Measurements from ENCODE around the gene HDAC4. TPM values are rescaled to one million over a fixed set of nuclear protein-coding genes. Genes with fewer than 3 reads are reported as not detected.
"Not testable (repeated sequence)": the region's sequence is repeated elsewhere in the genome, so short reads cannot be mapped to it uniquely, and the experiment has no call there.

The HDAC4 gene
- polyA plus RNA-seq, 6 donors from 2014 or later, result 1.5 to 6.8 (median 2.8) TPM; not detected in 1

- Mint-ChIP-seq H3K27me3 (peaks cover 28 to 49% (median 40%) of the 10 kb centered on the region in 3 donors), H3K36me3 (peaks cover 0 to 4% of the 10 kb centered on the region in 2 donors), H3K27ac (peak overlapping the region in 4 of 6 donors; percentile 29 to 74 (median 38)), H3K4me3 (peak overlapping the region in 7 of 8 donors; percentile 37 to 63 (median 50)), H3K9me3 (no peaks in the 10 kb centered on the region), H3K4me1 (peaks cover 31 to 38% (median 36%) of the 10 kb centered on the region in 3 donors)
- DNase-seq (peak; percentile 41), ATAC-seq (ENCODE audit: low read depth in 2 of 2) (peak; percentile 92 to 93)
These were observed 115.5 kb downstream of the HDAC4 start for GRCh38 chr2:239285071-239285931.

- no peak for DNase-seq
- H3K27ac Mint-ChIP-seq, result peak overlapping the region in 1 of 6 donors; percentile 57
These were observed 116.6 kb downstream of the HDAC4 start for GRCh38 chr2:239283961-239284795.

GRCh38 chr2:239283288-239283945 lies 117.4 kb downstream of the HDAC4 start:
- no peak for ATAC-seq (ENCODE audit: low read depth in 2 of 2)
- no peak for DNase-seq
- Mint-ChIP-seq H3K4me3 (no peak overlapping the region), H3K4me1 (peaks cover 16 to 21% (median 17%) of the 10 kb centered on the region in 3 donors), H3K36me3 (peaks cover 0 to 4% of the 10 kb centered on the region in 2 donors), H3K27ac (no peak overlapping the region), H3K9me3 (peaks cover 0 to 2% (median 0%) of the 10 kb centered on the region in 7 donors), H3K27me3 (peaks cover 21 to 35% (median 29%) of the 10 kb centered on the region in 3 donors)

More at GRCh38 chr2:239283961-239284795, 116.6 kb downstream of the HDAC4 start:
- Mint-ChIP-seq H3K9me3 (peaks cover 0 to 2% (median 0%) of the 10 kb centered on the region in 7 donors), H3K4me3 (peak overlapping the region in 3 of 8 donors; percentile 41 to 58 (median 50)), H3K27me3 (peaks cover 23 to 41% (median 29%) of the 10 kb centered on the region in 3 donors), H3K36me3 (peaks cover 0 to 4% of the 10 kb centered on the region in 2 donors), H3K4me1 (peaks cover 21 to 27% (median 25%) of the 10 kb centered on the region in 3 donors)
- no peak for ATAC-seq (ENCODE audit: low read depth in 2 of 2)

GRCh38 chr2:239282448-239283287 lies 118.2 kb downstream of the HDAC4 start:
- H3K9me3 Mint-ChIP-seq, result peaks cover 0 to 2% (median 0%) of the 10 kb centered on the region in 7 donors
- H3K36me3 Mint-ChIP-seq, result peaks cover 0 to 7% of the 10 kb centered on the region in 2 donors
- peaks cover 16 to 21% (median 17%) of the 10 kb centered on the region in 3 donors for H3K4me1 Mint-ChIP-seq
- ATAC-seq (ENCODE audit: low read depth in 2 of 2), result no peak
- no peak for DNase-seq
- no peak overlapping the region for H3K27ac Mint-ChIP-seq
- H3K27me3 Mint-ChIP-seq, result peaks cover 18 to 40% (median 34%) of the 10 kb centered on the region in 3 donors
- H3K4me3 Mint-ChIP-seq, result no peak overlapping the region

GRCh38 chr2:239280296-239281017 lies 120.4 kb downstream of the HDAC4 start:
- peaks cover 26 to 42% (median 34%) of the 10 kb centered on the region in 3 donors for H3K27me3 Mint-ChIP-seq
- ATAC-seq (ENCODE audit: low read depth in 2 of 2); H3K27ac Mint-ChIP-seq: not testable (repeated sequence)

GRCh38 chr2:239279508-239280295 lies 121.1 kb downstream of the HDAC4 start:
- peaks cover 27 to 42% (median 36%) of the 10 kb centered on the region in 3 donors for H3K27me3 Mint-ChIP-seq
- no peak overlapping the region for H3K27ac Mint-ChIP-seq
- peaks cover 0 to 4% (median 0%) of the 10 kb centered on the region in 7 donors for H3K9me3 Mint-ChIP-seq
- ATAC-seq (ENCODE audit: low read depth in 2 of 2) (no peak), DNase-seq (no peak)
- H3K36me3 Mint-ChIP-seq, result peaks cover 0 to 3% of the 10 kb centered on the region in 2 donors
- H3K4me3 Mint-ChIP-seq, result no peak overlapping the region
- H3K4me1 Mint-ChIP-seq, result peaks cover 1 to 11% (median 7%) of the 10 kb centered on the region in 3 donors

More at GRCh38 chr2:239280296-239281017, 120.4 kb downstream of the HDAC4 start:
- H3K9me3 Mint-ChIP-seq, DNase-seq, H3K4me3 Mint-ChIP-seq, H3K36me3 Mint-ChIP-seq: not testable (repeated sequence)
- peaks cover 9 to 14% (median 12%) of the 10 kb centered on the region in 3 donors for H3K4me1 Mint-ChIP-seq

GRCh38 chr2:239278941-239279365 lies 121.9 kb downstream of the HDAC4 start:
- H3K4me3 Mint-ChIP-seq, result no peak overlapping the region
- no peak for ATAC-seq (ENCODE audit: low read depth in 2 of 2)
- no peak for DNase-seq
- peaks cover 0 to 4% (median 0%) of the 10 kb centered on the region in 7 donors for H3K9me3 Mint-ChIP-seq
- H3K36me3 Mint-ChIP-seq, result peaks cover 0 to 3% of the 10 kb centered on the region in 2 donors
- H3K27ac Mint-ChIP-seq, result no peak overlapping the region
- H3K27me3 Mint-ChIP-seq, result peaks cover 34 to 43% (median 43%) of the 10 kb centered on the region in 3 donors
- peaks cover 0 to 12% (median 8%) of the 10 kb centered on the region in 3 donors for H3K4me1 Mint-ChIP-seq

GRCh38 chr2:239278361-239278760 lies 122.5 kb downstream of the HDAC4 start:
- no peak overlapping the region for H3K4me3 Mint-ChIP-seq
- peaks cover 0 to 3% of the 10 kb centered on the region in 2 donors for H3K36me3 Mint-ChIP-seq
- DNase-seq (no peak), ATAC-seq (ENCODE audit: low read depth in 2 of 2) (no peak)
- H3K9me3 Mint-ChIP-seq, result peaks cover 0 to 4% (median 0%) of the 10 kb centered on the region in 7 donors
- peaks cover 40 to 49% (median 49%) of the 10 kb centered on the region in 3 donors for H3K27me3 Mint-ChIP-seq
- peaks cover 0 to 16% (median 13%) of the 10 kb centered on the region in 3 donors for H3K4me1 Mint-ChIP-seq
- no peak overlapping the region for H3K27ac Mint-ChIP-seq

GRCh38 chr2:239277401-239278085 lies 123.3 kb downstream of the HDAC4 start:
- peaks cover 48 to 57% (median 57%) of the 10 kb centered on the region in 3 donors for H3K27me3 Mint-ChIP-seq
- peak overlapping the region in 1 of 6 donors; percentile 89 for H3K27ac Mint-ChIP-seq
- no peak overlapping the region for H3K4me3 Mint-ChIP-seq

GRCh38 chr2:239276851-239277250 lies 124.0 kb downstream of the HDAC4 start:
- Mint-ChIP-seq H3K36me3 (peaks cover 0 to 3% of the 10 kb centered on the region in 2 donors), H3K9me3 (peaks cover 0 to 4% (median 0%) of the 10 kb centered on the region in 7 donors), H3K27ac (no peak overlapping the region), H3K27me3 (peaks cover 55 to 64% (median 64%) of the 10 kb centered on the region in 3 donors), H3K4me1 (peaks cover 2 to 28% (median 25%) of the 10 kb centered on the region in 3 donors), H3K4me3 (no peak overlapping the region)
- no peak for ATAC-seq (ENCODE audit: low read depth in 2 of 2)
- no peak for DNase-seq

More at GRCh38 chr2:239277401-239278085, 123.3 kb downstream of the HDAC4 start:
- ATAC-seq (ENCODE audit: low read depth in 2 of 2) (no peak), DNase-seq (no peak)
- H3K4me1 Mint-ChIP-seq, result peaks cover 2 to 24% (median 21%) of the 10 kb centered on the region in 3 donors
- H3K9me3 Mint-ChIP-seq, result peaks cover 0 to 4% (median 0%) of the 10 kb centered on the region in 7 donors
- peaks cover 0 to 3% of the 10 kb centered on the region in 2 donors for H3K36me3 Mint-ChIP-seq
